PC-3 (cell line): ENCODE results near the gene AGO3. TPM values are rescaled to one million over a fixed set of nuclear protein-coding genes. Genes with fewer than 3 reads are reported as not detected.

Source experiments
- ATAC-seq: fragments of 200-7000 bp; cut with Tn5 transposase; 2 replicates; pipeline ENCODE4 v1.9.1; 2020; ENCODE audit warnings: mild to moderate bottlenecking, moderate library complexity
- BruUV-seq: library from RNA; stranded (reverse); fragments of 400-500 nt; replicated peaks from 2 replicates; lab custom pipeline; 2021; lab: Mats Ljungman, UMichigan
- CTCF ChIA-PET: fragments of 300-600 bp; sonication (Branson Sonifier 250); formaldehyde crosslinking; loops from one replicate; lab custom pipeline; 2022; ENCODE audit warnings: antibody characterized with exemption; lab: Charles Lee
- POLR2A ChIA-PET: fragments of 300-600 bp; sonication (Branson Sonifier 250); formaldehyde crosslinking; loops from one replicate; lab custom pipeline; 2022; ENCODE audit warnings: antibody characterized with exemption; ENCODE audit not compliant: unreplicated experiment; lab: Charles Lee
- DNase-seq: peaks from one replicate; pipeline ENCODE4 v3.0.0-alpha.2; 2015
- H2AFZ ChIP-seq: fragments of 300-600 bp; sonication (generic); 2 replicates; pipeline ENCODE4 v1.6.0; 2016; ENCODE audit warnings: antibody characterized with exemption, low read length
- H3F3A ChIP-seq: fragments of 300-600 bp; sonication (generic); one replicate; pipeline ENCODE4 v1.6.0; 2017; ENCODE audit warnings: antibody characterized with exemption, low read length, control low read depth, mild to moderate bottlenecking; ENCODE audit not compliant: unreplicated experiment
- H3K27ac ChIP-seq: fragments of 300-600 bp; sonication (generic); 2 replicates; pipeline ENCODE4 v1.5.1; 2016; ENCODE audit warnings: mild to moderate bottlenecking, low read length
- H3K27me3 ChIP-seq: fragments of 300-600 bp; sonication (generic); 2 replicates; pipeline ENCODE4 v1.6.1; 2016; ENCODE audit warnings: low read length, mixed read lengths
- H3K36me3 ChIP-seq: fragments of 300-600 bp; sonication (generic); 2 replicates; pipeline ENCODE4 v1.6.1; 2016; ENCODE audit warnings: low read depth, mixed run types, low read length, mixed read lengths
- H3K4me1 ChIP-seq: fragments of 300-600 bp; sonication (generic); 2 replicates; pipeline ENCODE4 v1.5.1; 2016; ENCODE audit warnings: low read length; ENCODE audit not compliant: insufficient read depth
- H3K4me2 ChIP-seq: fragments of 300-600 bp; sonication (generic); 2 replicates; pipeline ENCODE4 v1.6.0; 2016; ENCODE audit warnings: low read length
- H3K4me3 ChIP-seq: fragments of 300-600 bp; sonication (generic); 2 replicates; pipeline ENCODE4 v1.5.1; 2016; ENCODE audit warnings: mild to moderate bottlenecking, low read length, mixed read lengths
- H3K79me2 ChIP-seq: fragments of 300-600 bp; sonication (generic); 2 replicates; pipeline ENCODE4 v1.6.1; 2017; ENCODE audit warnings: low read length, mixed read lengths
- H3K9ac ChIP-seq: fragments of 300-600 bp; sonication (generic); 2 replicates; pipeline ENCODE4 v1.6.0; 2016; ENCODE audit warnings: mild to moderate bottlenecking, low read length
- H3K9me2 ChIP-seq: fragments of 300-600 bp; sonication (generic); replicated peaks from 2 replicates; pipeline ENCODE4 v1.6.1; 2016; ENCODE audit warnings: mixed run types, low read length, mixed read lengths
- H3K9me3 ChIP-seq: fragments of 300-600 bp; sonication (generic); 2 replicates; pipeline ENCODE4 v1.6.1; 2016; ENCODE audit warnings: low read length, mixed read lengths
- H4K20me1 ChIP-seq: fragments of 300-600 bp; sonication (generic); 2 replicates; pipeline ENCODE4 v1.6.1; 2016; ENCODE audit warnings: low read length, mixed read lengths
- EZH2 ChIP-seq: fragments of 300-600 bp; sonication (generic); IDR thresholded peaks from one replicate; pipeline ENCODE4 v1.6.1; 2017; ENCODE audit warnings: antibody characterized with exemption, mild to moderate bottlenecking, low read length; ENCODE audit not compliant: unreplicated experiment
- EZH2phosphoT487 ChIP-seq: fragments of 300-600 bp; sonication (generic); IDR thresholded peaks from 2 replicates; pipeline ENCODE4 v1.6.1; 2018; ENCODE audit warnings: mild to moderate bottlenecking, antibody characterized with exemption, low read length, borderline replicate concordance
- intact Hi-C: fragments of 100-400 bp; cut with micrococcal nuclease; formaldehyde crosslinking; loops from 2 replicates; pipeline ENCODE4 v1.9.0; 2023
- total RNA-seq: library from RNA; depleted of rRNA; stranded (reverse); fragments of >200 nt; gene quantifications from 2 replicates; pipeline ENCODE4 v1.2.3, GENCODE V29; 2014
- TF ChIP-seq, protein P1 (sequence below): fragments of 300-600 bp; sonication (generic); conservative IDR thresholded peaks from 2 replicates; pipeline ENCODE4 v1.5.1; 2017; ENCODE audit warnings: antibody characterized with exemption, low read depth, mild to moderate bottlenecking, low read length

AGO3 gene
- total RNA-seq, 1 experiment from 2014 or later = 17.7 TPM

DNA sequence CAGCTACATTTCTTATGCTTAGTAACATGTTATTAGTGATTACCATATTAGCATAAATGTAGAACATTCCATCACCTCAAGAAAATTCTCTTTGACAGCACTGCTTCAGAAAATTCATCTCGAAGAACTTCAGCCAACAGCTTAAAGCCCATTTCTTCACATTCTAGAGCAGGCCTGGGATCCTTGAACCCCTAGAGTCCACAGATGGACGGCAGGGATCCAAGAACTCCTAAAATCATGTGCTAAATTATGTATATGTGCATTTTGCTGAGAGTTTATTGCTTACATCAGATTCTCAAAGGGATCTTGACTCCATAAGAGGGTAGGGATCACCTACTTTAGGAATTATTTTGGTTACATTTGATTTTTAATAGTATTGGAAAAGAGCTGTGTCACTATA, 76.8 kb downstream of the AGO3 start:
- H2AFZ ChIP-seq = no peak overlapping the region
- intact Hi-C loops = loop anchor here (2.0 kb wide), 1 partner anchor 77 kb away; the partner anchor contains the start of gene AGO3
- POLR2A ChIA-PET = no interaction called here
- no peak overlapping the region for H3K4me3 ChIP-seq
- H3K36me3 ChIP-seq = 0 out of 2 replicates have a peak, but pooled peaks cover 4% of the 10 kb centered on the region
- ATAC-seq = no peak
- TF ChIP-seq EZH2 = no peak
- TF ChIP-seq EZH2phosphoT487 = no peak
- TF ChIP-seq, protein P1, sequence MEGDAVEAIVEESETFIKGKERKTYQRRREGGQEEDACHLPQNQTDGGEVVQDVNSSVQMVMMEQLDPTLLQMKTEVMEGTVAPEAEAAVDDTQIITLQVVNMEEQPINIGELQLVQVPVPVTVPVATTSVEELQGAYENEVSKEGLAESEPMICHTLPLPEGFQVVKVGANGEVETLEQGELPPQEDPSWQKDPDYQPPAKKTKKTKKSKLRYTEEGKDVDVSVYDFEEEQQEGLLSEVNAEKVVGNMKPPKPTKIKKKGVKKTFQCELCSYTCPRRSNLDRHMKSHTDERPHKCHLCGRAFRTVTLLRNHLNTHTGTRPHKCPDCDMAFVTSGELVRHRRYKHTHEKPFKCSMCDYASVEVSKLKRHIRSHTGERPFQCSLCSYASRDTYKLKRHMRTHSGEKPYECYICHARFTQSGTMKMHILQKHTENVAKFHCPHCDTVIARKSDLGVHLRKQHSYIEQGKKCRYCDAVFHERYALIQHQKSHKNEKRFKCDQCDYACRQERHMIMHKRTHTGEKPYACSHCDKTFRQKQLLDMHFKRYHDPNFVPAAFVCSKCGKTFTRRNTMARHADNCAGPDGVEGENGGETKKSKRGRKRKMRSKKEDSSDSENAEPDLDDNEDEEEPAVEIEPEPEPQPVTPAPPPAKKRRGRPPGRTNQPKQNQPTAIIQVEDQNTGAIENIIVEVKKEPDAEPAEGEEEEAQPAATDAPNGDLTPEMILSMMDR = no peak
- H3K27ac ChIP-seq = peak overlapping the region; percentile 29; the same call in 1 of the 2 replicates
- CTCF ChIA-PET = no interaction called here
- no peak overlapping the region for H3K4me2 ChIP-seq
- H4K20me1 ChIP-seq = no peaks in the 10 kb centered on the region
- H3K9me2 ChIP-seq = no peaks in the 10 kb centered on the region
- no peaks in the 10 kb centered on the region for H3K9me3 ChIP-seq
- peaks cover 16% of the 10 kb centered on the region for H3K4me1 ChIP-seq
- BruUV-seq = no TSS peak
- no peaks in the 10 kb centered on the region for H3K27me3 ChIP-seq
- H3K79me2 ChIP-seq = no peaks in the 10 kb centered on the region
- no peak for DNase-seq
- H3F3A ChIP-seq = no peaks in the 10 kb centered on the region
- H3K9ac ChIP-seq = no peak overlapping the region

DNA sequence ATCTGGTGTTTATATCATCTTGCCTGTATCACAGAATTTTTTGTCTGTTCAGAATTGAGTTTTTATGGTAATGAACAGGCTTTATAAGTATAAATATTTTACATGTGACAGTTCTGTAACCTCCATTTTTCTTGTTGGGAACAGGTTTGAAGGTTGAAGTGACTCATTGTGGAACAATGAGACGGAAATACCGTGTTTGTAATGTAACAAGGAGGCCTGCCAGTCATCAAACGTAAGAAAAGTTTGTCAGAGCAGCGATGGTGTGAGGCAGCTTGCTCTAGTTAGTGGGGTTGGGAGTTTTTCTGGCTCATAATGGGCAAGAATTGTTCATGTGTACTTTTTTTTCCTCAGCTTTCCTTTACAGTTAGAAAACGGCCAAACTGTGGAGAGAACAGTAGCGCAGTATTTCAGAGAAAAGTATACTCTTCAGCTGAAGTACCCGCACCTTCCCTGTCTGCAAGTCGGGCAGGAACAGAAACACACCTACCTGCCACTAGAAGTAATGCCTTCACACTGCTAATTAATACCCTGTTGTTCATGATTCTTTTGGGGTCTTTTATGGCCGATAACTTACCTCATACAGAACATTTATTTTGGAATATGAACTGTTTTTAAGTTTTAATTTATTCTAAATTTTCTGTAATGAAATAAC, 77.8 kb downstream of the AGO3 start:
- TF ChIP-seq EZH2phosphoT487 = no peak
- TF ChIP-seq, protein P1 = no peak
- TF ChIP-seq EZH2 = no peak
- Histone ChIP-seq H3K4me1 (peaks cover 16% of the 10 kb centered on the region), H3K9me2 (no peaks in the 10 kb centered on the region), H3K27me3 (no peaks in the 10 kb centered on the region), H3K9me3 (no peaks in the 10 kb centered on the region), H3K79me2 (no peaks in the 10 kb centered on the region), H3K4me2 (peak overlapping the region; percentile 50), H3F3A (no peaks in the 10 kb centered on the region), H4K20me1 (no peaks in the 10 kb centered on the region), H2AFZ (peak overlapping the region; percentile 51), H3K4me3 (no peak overlapping the region), H3K36me3 (0 out of 2 replicates have a peak, but pooled peaks cover 9% of the 10 kb centered on the region), H3K27ac (peak overlapping the region; percentile 29), H3K9ac (no peak overlapping the region)
- ATAC-seq = peak; percentile 100
- intact Hi-C loops = loop anchor here (2.0 kb wide), 1 partner anchor 78 kb away; the partner anchor contains the start of gene AGO3
- ChIA-PET POLR2A (no interaction called here), CTCF (interaction anchor here (0.6 kb wide), 1 partner anchor 17 kb away, joined by 4 read pairs; no protein-coding TSS in a partner anchor)
- peak; percentile 89 for DNase-seq
- BruUV-seq = TSS peak; percentile 20

DNA sequence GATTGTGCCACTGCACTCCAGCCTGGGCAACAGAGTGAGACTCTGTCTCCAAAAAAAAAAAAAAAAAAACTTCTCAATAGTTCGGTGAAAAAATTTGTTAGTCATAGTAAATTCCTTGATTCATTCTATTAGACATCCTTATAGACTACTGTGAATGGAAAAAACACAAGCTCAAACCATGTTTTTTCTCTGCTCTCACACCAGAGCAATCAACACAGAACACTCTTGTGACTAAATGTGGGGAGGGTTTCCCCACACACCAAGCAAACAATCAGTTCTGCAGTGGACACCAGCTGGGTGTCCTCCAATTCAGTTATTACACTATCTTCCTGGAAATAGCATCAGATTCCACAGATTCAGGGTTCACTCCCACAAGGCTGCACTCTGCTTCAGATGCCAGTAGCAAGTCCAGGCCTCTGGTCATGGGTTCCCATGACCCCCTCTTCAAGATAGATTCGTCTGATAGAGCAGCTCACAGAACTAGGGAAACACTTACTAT, 83.9 kb downstream of the AGO3 start:
- no peaks in the 10 kb centered on the region for H3K79me2 ChIP-seq
- no peaks in the 10 kb centered on the region for H4K20me1 ChIP-seq
- H3K4me2 ChIP-seq = no peak overlapping the region
- intact Hi-C loops = no loop called here
- CTCF ChIA-PET = no interaction called here
- TF ChIP-seq EZH2 (no peak), EZH2phosphoT487 (no peak)
- TF ChIP-seq, protein P1 = no peak
- no peak overlapping the region for H2AFZ ChIP-seq
- H3K4me1 ChIP-seq = no peaks in the 10 kb centered on the region
- H3K27me3 ChIP-seq = no peaks in the 10 kb centered on the region
- no peaks in the 10 kb centered on the region for H3K9me3 ChIP-seq
- BruUV-seq = no TSS peak
- H3K36me3 ChIP-seq = 0 out of 2 replicates have a peak, but pooled peaks cover 10% of the 10 kb centered on the region
- no peak overlapping the region for H3K9ac ChIP-seq
- H3F3A ChIP-seq = no peaks in the 10 kb centered on the region
- ATAC-seq (no peak), DNase-seq (no peak)
- POLR2A ChIA-PET = no interaction called here
- no peak overlapping the region for H3K27ac ChIP-seq
- H3K4me3 ChIP-seq = no peak overlapping the region
- H3K9me2 ChIP-seq = no peaks in the 10 kb centered on the region
